ENCODE measurements around the gene PKD2. TPM values are rescaled to one million over a fixed set of nuclear protein-coding genes. Genes with fewer than 3 reads are reported as not detected.

Gene PKD2
- total RNA-seq, 5 donors from 2014 or later (not counting 1 experiment from before 2014, with no cell fraction given): 6.8 to 17.4 (median 7.5) TPM

- Mint-ChIP-seq H3K27me3 (no peaks in the 10 kb centered on the region), H3K4me3 (no peak overlapping the region), H3K27ac (no peak overlapping the region), H3K36me3 (peaks cover 16% of the 10 kb centered on the region), H3K9me3 (no peaks in the 10 kb centered on the region), H3K4me1 (peaks cover 0 to 2% (median 0%) of the 10 kb centered on the region in 3 donors)
- DNase-seq (no peak), ATAC-seq (replicated peaks in 1 of 4) (no peak)
- Histone ChIP-seq H3K27me3 (replicated peaks in 1 of 2; ENCODE audit: control insufficient read depth in 2 of 2, extremely low read depth in 1 of 2, insufficient read depth in 2 of 2, low read length in 1 of 2) (no peaks in the 10 kb centered on the region), H3K4me3 (ENCODE audit: control insufficient read depth in 1 of 2, extremely low read depth in 1 of 2, low read length in 1 of 2) (no peak overlapping the region), H3K4me1 (ENCODE audit: control insufficient read depth in 1 of 2, extremely low read depth in 1 of 2, insufficient read depth in 2 of 2, low read length in 2 of 2) (no peaks in the 10 kb centered on the region), H3K36me3 (ENCODE audit: control insufficient read depth in 2 of 2, extremely low read depth in 1 of 2, insufficient read depth in 1 of 2, low read length in 1 of 2) (peaks cover 0 to 45% of the 10 kb centered on the region in 2 donors), H3K9me3 (no peaks in the 10 kb centered on the region), H3K27ac (ENCODE audit: low read length) (no peak overlapping the region)
- no CpG with 5 or more reads among the region's 1 CpG for WGBS (ENCODE audit: insufficient coverage)
- ChIA-PET CTCF (no interaction called here), POLR2A (no interaction called here)
Observed at GRCh38 chr4:88043001-88043400, 35.6 kb downstream of the PKD2 start.

GRCh38 chr4:88043586-88044340 lies 36.3 kb downstream of the PKD2 start:
- Histone ChIP-seq H3K27ac (ENCODE audit: low read length) (no peak overlapping the region), H3K27me3 (replicated peaks in 1 of 2; ENCODE audit: control insufficient read depth in 2 of 2, extremely low read depth in 1 of 2, insufficient read depth in 2 of 2, low read length in 1 of 2) (no peaks in the 10 kb centered on the region), H3K4me1 (ENCODE audit: control insufficient read depth in 1 of 2, extremely low read depth in 1 of 2, insufficient read depth in 2 of 2, low read length in 2 of 2) (no peaks in the 10 kb centered on the region), H3K4me3 (ENCODE audit: control insufficient read depth in 1 of 2, extremely low read depth in 1 of 2, low read length in 1 of 2) (no peak overlapping the region), H3K9me3 (no peaks in the 10 kb centered on the region), H3K36me3 (ENCODE audit: control insufficient read depth in 2 of 2, extremely low read depth in 1 of 2, insufficient read depth in 1 of 2, low read length in 1 of 2) (peaks cover 0 to 37% of the 10 kb centered on the region in 2 donors)
- DNase-seq (no peak), ATAC-seq (replicated peaks in 1 of 4) (no peak)
- H3K4me3 Mint-ChIP-seq: no peak overlapping the region
- CTCF ChIA-PET: no interaction called here
- H3K4me1 Mint-ChIP-seq: peaks cover 0 to 3% (median 0%) of the 10 kb centered on the region in 3 donors
- WGBS (ENCODE audit: insufficient coverage): 83% methylated on average over 2 of the region's 8 CpGs
- peaks cover 20% of the 10 kb centered on the region for H3K36me3 Mint-ChIP-seq
- no peaks in the 10 kb centered on the region for H3K9me3 Mint-ChIP-seq
- H3K27me3 Mint-ChIP-seq: no peaks in the 10 kb centered on the region
- POLR2A ChIA-PET: no interaction called here
- H3K27ac Mint-ChIP-seq: no peak overlapping the region

GRCh38 chr4:88045021-88045420 lies 37.6 kb downstream of the PKD2 start:
- peaks cover 0 to 3% (median 0%) of the 10 kb centered on the region in 3 donors for H3K4me1 Mint-ChIP-seq
- ATAC-seq (replicated peaks in 1 of 4): no peak
- Histone ChIP-seq H3K9me3 (no peaks in the 10 kb centered on the region), H3K27me3 (replicated peaks in 1 of 2; ENCODE audit: control insufficient read depth in 2 of 2, extremely low read depth in 1 of 2, insufficient read depth in 2 of 2, low read length in 1 of 2) (no peaks in the 10 kb centered on the region), H3K4me3 (ENCODE audit: control insufficient read depth in 1 of 2, extremely low read depth in 1 of 2, low read length in 1 of 2) (no peak overlapping the region), H3K27ac (ENCODE audit: low read length) (no peak overlapping the region), H3K36me3 (ENCODE audit: control insufficient read depth in 2 of 2, extremely low read depth in 1 of 2, insufficient read depth in 1 of 2, low read length in 1 of 2) (peaks cover 0 to 30% of the 10 kb centered on the region in 2 donors), H3K4me1 (ENCODE audit: control insufficient read depth in 1 of 2, extremely low read depth in 1 of 2, insufficient read depth in 2 of 2, low read length in 2 of 2) (no peaks in the 10 kb centered on the region)
- no peak for DNase-seq
- H3K27me3 Mint-ChIP-seq: no peaks in the 10 kb centered on the region
- H3K36me3 Mint-ChIP-seq: peaks cover 17% of the 10 kb centered on the region
- H3K27ac Mint-ChIP-seq: no peak overlapping the region
- ChIA-PET POLR2A (no interaction called here), CTCF (no interaction called here)
- H3K9me3 Mint-ChIP-seq: no peaks in the 10 kb centered on the region
- H3K4me3 Mint-ChIP-seq: no peak overlapping the region

- Histone ChIP-seq H3K27me3 (replicated peaks in 1 of 2; ENCODE audit: control insufficient read depth in 2 of 2, extremely low read depth in 1 of 2, insufficient read depth in 2 of 2, low read length in 1 of 2) (no peaks in the 10 kb centered on the region), H3K4me1 (ENCODE audit: control insufficient read depth in 1 of 2, extremely low read depth in 1 of 2, insufficient read depth in 2 of 2, low read length in 2 of 2) (no peaks in the 10 kb centered on the region), H3K9me3 (no peaks in the 10 kb centered on the region), H3K4me3 (ENCODE audit: control insufficient read depth in 1 of 2, extremely low read depth in 1 of 2, low read length in 1 of 2) (no peak overlapping the region), H3K36me3 (ENCODE audit: control insufficient read depth in 2 of 2, extremely low read depth in 1 of 2, insufficient read depth in 1 of 2, low read length in 1 of 2) (peaks cover 0 to 9% of the 10 kb centered on the region in 2 donors), H3K27ac (ENCODE audit: low read length) (no peak overlapping the region)
- ChIA-PET CTCF (interaction anchor here in 1 of 2 donors (0.6 kb wide), 1 partner anchor 49 kb away, joined by 3 read pairs; no protein-coding TSS in a partner anchor), POLR2A (interaction anchor here in 1 of 2 donors (0.7 kb wide), 1 partner anchor 1467 kb away, joined by 3 read pairs; no protein-coding TSS in a partner anchor)
- no peak for DNase-seq
- H3K36me3 Mint-ChIP-seq: peaks cover 18% of the 10 kb centered on the region
- no peaks in the 10 kb centered on the region for H3K4me1 Mint-ChIP-seq
- no peak overlapping the region for H3K27ac Mint-ChIP-seq
- no peak overlapping the region for H3K4me3 Mint-ChIP-seq
- ATAC-seq (replicated peaks in 1 of 4): no peak
- no peaks in the 10 kb centered on the region for H3K27me3 Mint-ChIP-seq
- no peaks in the 10 kb centered on the region for H3K9me3 Mint-ChIP-seq
- 82% methylated on average over 3 of the region's 4 CpGs for WGBS (ENCODE audit: insufficient coverage)
Observed at GRCh38 chr4:88054229-88054628, 46.8 kb downstream of the PKD2 start.

GRCh38 chr4:88054901-88055300 lies 47.5 kb downstream of the PKD2 start:
- DNase-seq (peak in 1 of 35 experiments; percentile 3), ATAC-seq (replicated peaks in 1 of 4) (no peak)
- POLR2A ChIA-PET: no interaction called here
- Mint-ChIP-seq H3K27me3 (no peaks in the 10 kb centered on the region), H3K4me1 (no peaks in the 10 kb centered on the region), H3K27ac (no peak overlapping the region), H3K9me3 (no peaks in the 10 kb centered on the region), H3K36me3 (peaks cover 18% of the 10 kb centered on the region), H3K4me3 (no peak overlapping the region)
- Histone ChIP-seq H3K27ac (ENCODE audit: low read length) (no peak overlapping the region), H3K4me3 (ENCODE audit: control insufficient read depth in 1 of 2, extremely low read depth in 1 of 2, low read length in 1 of 2) (no peak overlapping the region), H3K36me3 (ENCODE audit: control insufficient read depth in 2 of 2, extremely low read depth in 1 of 2, insufficient read depth in 1 of 2, low read length in 1 of 2) (peaks cover 0 to 11% of the 10 kb centered on the region in 2 donors), H3K4me1 (ENCODE audit: control insufficient read depth in 1 of 2, extremely low read depth in 1 of 2, insufficient read depth in 2 of 2, low read length in 2 of 2) (no peaks in the 10 kb centered on the region), H3K27me3 (replicated peaks in 1 of 2; ENCODE audit: control insufficient read depth in 2 of 2, extremely low read depth in 1 of 2, insufficient read depth in 2 of 2, low read length in 1 of 2) (no peaks in the 10 kb centered on the region), H3K9me3 (no peaks in the 10 kb centered on the region)
- CTCF ChIA-PET: interaction anchor here in 1 of 2 donors (0.6 kb wide), 1 partner anchor 49 kb away, joined by 3 read pairs; no protein-coding TSS in a partner anchor
- 93% methylated on average over 2 of the region's 3 CpGs for WGBS (ENCODE audit: insufficient coverage)

- H3K4me1 Mint-ChIP-seq: no peaks in the 10 kb centered on the region
- H3K4me1 ChIP-seq (ENCODE audit: control insufficient read depth in 1 of 2, extremely low read depth in 1 of 2, insufficient read depth in 2 of 2, low read length in 2 of 2): no peaks in the 10 kb centered on the region
- peaks cover 0 to 7% of the 10 kb centered on the region in 2 donors for H3K36me3 ChIP-seq (ENCODE audit: control insufficient read depth in 2 of 2, extremely low read depth in 1 of 2, insufficient read depth in 1 of 2, low read length in 1 of 2)
- H3K27ac Mint-ChIP-seq: no peak overlapping the region
- H3K9me3 ChIP-seq: no peaks in the 10 kb centered on the region
- no CpG with 5 or more reads among the region's 3 CpGs for WGBS (ENCODE audit: insufficient coverage)
- H3K27me3 ChIP-seq (replicated peaks in 1 of 2; ENCODE audit: control insufficient read depth in 2 of 2, extremely low read depth in 1 of 2, insufficient read depth in 2 of 2, low read length in 1 of 2): no peaks in the 10 kb centered on the region
- H3K27ac ChIP-seq (ENCODE audit: low read length): no peak overlapping the region
- H3K9me3 Mint-ChIP-seq: no peaks in the 10 kb centered on the region
- no peak overlapping the region for H3K4me3 ChIP-seq (ENCODE audit: control insufficient read depth in 1 of 2, extremely low read depth in 1 of 2, low read length in 1 of 2)
- no peak overlapping the region for H3K4me3 Mint-ChIP-seq
- ChIA-PET POLR2A (no interaction called here), CTCF (no interaction called here)
- H3K36me3 Mint-ChIP-seq: peaks cover 18% of the 10 kb centered on the region
- DNase-seq (no peak), ATAC-seq (replicated peaks in 1 of 4) (no peak)
- H3K27me3 Mint-ChIP-seq: no peaks in the 10 kb centered on the region
Observed at GRCh38 chr4:88058295-88058694, 50.9 kb downstream of the PKD2 start.
